Heart right ventricle (tissue), 16 donors: ENCODE measurements around the gene RBFOX2. TPM values are rescaled to one million over a fixed set of nuclear protein-coding genes. Genes with fewer than 3 reads are reported as not detected.

ENCODE experiments used
- ATAC-seq, 8 donors: fragments of 200-7000 bp; cut with Tn5 transposase; one replicate each; pipeline ENCODE4 v1.9.1; 2020; ENCODE audit warnings: mild to moderate bottlenecking in 8 of 8, moderate library complexity in 8 of 8, moderate number of reproducible peaks in 1 of 8
- DNase-seq, 2 donors: peaks; one replicate each; pipeline ENCODE4 v3.0.0-alpha.2; 2020
- H3K27ac ChIP-seq, 10 donors: fragments of 200-600 bp; sonication (generic) in 2 of 10; one replicate each; pipeline versions ENCODE4 v1.5.0 to v1.8.0; 2020 to 2022; ENCODE audit warnings: mild to moderate bottlenecking in 3 of 10
- H3K27me3 ChIP-seq, 7 donors: fragments of 200-600 bp; one replicate each; pipeline ENCODE4 v1.8.0; 2021 to 2022; ENCODE audit warnings: mild to moderate bottlenecking in 2 of 7
- H3K36me3 ChIP-seq, 9 donors: fragments of 200-600 bp; sonication (generic) in 1 of 9; one replicate each; pipeline versions ENCODE4 v1.5.0 to v1.8.0; 2020 to 2022; ENCODE audit warnings: mild to moderate bottlenecking in 2 of 9
- H3K4me1 ChIP-seq, 9 donors: fragments of 200-600 bp; sonication (generic) in 1 of 9; one replicate each; pipeline versions ENCODE4 v1.5.0 to v1.8.0; 2020 to 2022; ENCODE audit warnings: mild to moderate bottlenecking in 4 of 9
- H3K4me3 ChIP-seq, 10 donors: fragments of 200-600 bp; sonication (generic) in 2 of 10; one replicate each; pipeline versions ENCODE4 v1.5.0 to v1.8.0; 2020 to 2022; ENCODE audit warnings: mild to moderate bottlenecking in 7 of 10, moderate library complexity in 2 of 10
- H3K9me3 ChIP-seq, 11 donors: fragments of 200-600 bp in 10 of 11; sonication (generic) in 2 of 11; one replicate each; pipeline versions ENCODE4 v1.5.0 to v1.8.0; 2013 to 2022; ENCODE audit warnings: mild to moderate bottlenecking in 2 of 11, control low read depth in 1 of 11, moderate library complexity in 1 of 11
- CTCF ChIP-seq, 9 donors: fragments of 200-600 bp; sonication (generic) in 2 of 9; IDR thresholded peaks; one replicate each; pipeline versions ENCODE4 v1.5.0 to v1.8.0; 2021 to 2022; ENCODE audit warnings: antibody characterized with exemption in 9 of 9, mild to moderate bottlenecking in 5 of 9, moderate library complexity in 1 of 9
- WGBS, 2 donors: extraction: QIAGEN DNeasy Blood & Tissue Kit; methylation state at CpG; one replicate each; pipeline ENCODE4 v1.1.7; 2013; ENCODE audit warnings: inconsistent platforms in 1 of 2; 5-methylcytosine and 5-hydroxymethylcytosine counted together
- intact Hi-C, 10 donors: fragments of 100-400 bp; cut with DNase I; formaldehyde crosslinking; loops; one replicate each; pipeline versions ENCODE4 v1.11.1 to v1.14.2; 2022
- polyA plus RNA-seq, 2 donors: library from polyadenylated mRNA; stranded (reverse); fragments of 200-250 nt; gene quantifications; one replicate each; pipeline ENCODE4 v1.2.3, GENCODE V29; 2013
- total RNA-seq, 10 donors: library from RNA; stranded (reverse); fragmentation: NEBNext Ultra II Directional in 3 of 10; extraction: Animal tissue kit (Norgen Biotek cat#: 25700) in 3 of 10; gene quantifications; one replicate each; pipeline versions ENCODE4 v1.2.1 to v1.2.4, GENCODE V29; 2021 to 2023
- donor health status: Arrhythmogenic right ventricular cardiomyopathy.
- donor health status: ischemic (EF 13 %, LVEDD 7.1; RV severe dilation, severe dysfunction).
- donor health status: healthy with polysubstance abuse.
- donor health status: DM: no; HTN: yes; CAD: no.
- donor health status: DM: no; HTN: no; CAD: no.
- donor health status: ischemic (EF 25% LVEDD 6.9; RV normal size, moderate dysfunction).
- donor health status: ischemic (EF 25% LVEDD 5.7; RV mildly dilated, moderate dysfunction).
- donor health status: healthy.
- donor health status: DM: yes; HTN: yes; CAD: no.
- donor health status: Ischemic cardiomyopathy.
- donor health status: ischemic (EF 35%, LVEDD 5.7; RV mildly dilated, moderate dysfunction).
- donor health status: nonischemic (EF 11% LVEDD 7.7; RV severe dilation, severe dysfunction).
- donor health status: DM: yes; HTN: yes; CAD: no.
- donor health status: PGD.
- donor health status: ischemic (EF 29% LVEDD 5.4; RV normal size, mild dysfunction).
- donor health status: nonischemic (EF 23%, LVEDD 6.1; RV moderate dilation, normal function).

RBFOX2 gene
- total and polyA plus RNA-seq, 12 donors, result 18.0 to 105 (median 90.4) TPM

GRCh38 chr22:36068776-36069344, 40.2 kb upstream of the RBFOX2 start:
- intact Hi-C loops, result loop anchor here in 6 of 10 donors (5.0 to 10.0 kb wide), 6 partner anchors 42 to 442 kb away; partner anchors contain the start of gene RBFOX2 (in 1 of the 6)

GRCh38 chr22:36067235-36067558, 38.6 kb upstream of the RBFOX2 start:
- H3K4me3 ChIP-seq, result no peak overlapping the region
- no peak overlapping the region for H3K27ac ChIP-seq
- intact Hi-C loops, result loop anchor here (2.0 to 10.0 kb wide), 9 partner anchors 40 to 440 kb away; partner anchors contain the start of gene RBFOX2 (in 1 of the 10)
- H3K9me3 ChIP-seq, result no peaks in the 10 kb centered on the region
- ATAC-seq, result no peak
- no peak for DNase-seq
- H3K36me3 ChIP-seq, result no peaks in the 10 kb centered on the region
- no peak for TF ChIP-seq CTCF (IDR thresholded peaks at IDR 0.05)
- no peaks in the 10 kb centered on the region for H3K27me3 ChIP-seq
- H3K4me1 ChIP-seq, result peaks cover 0 to 19% (median 7%) of the 10 kb centered on the region in 9 donors

More at GRCh38 chr22:36068776-36069344, 40.2 kb upstream of the RBFOX2 start:
- no peaks in the 10 kb centered on the region for H3K36me3 ChIP-seq
- no peak overlapping the region for H3K27ac ChIP-seq
- no peaks in the 10 kb centered on the region for H3K9me3 ChIP-seq
- no peaks in the 10 kb centered on the region for H3K27me3 ChIP-seq
- no peak overlapping the region for H3K4me3 ChIP-seq
- peaks cover 0 to 19% (median 7%) of the 10 kb centered on the region in 9 donors for H3K4me1 ChIP-seq
- WGBS, 2 donors, result 79 to 80% methylated on average over 6 of the region's 6 CpGs
- no peak for ATAC-seq
- DNase-seq, result no peak
- TF ChIP-seq CTCF (IDR thresholded peaks at IDR 0.05), result no peak

GRCh38 chr22:36065775-36066544, 37.3 kb upstream of the RBFOX2 start:
- ATAC-seq, result peak; percentile 88 to 96 (median 95)
- no peaks in the 10 kb centered on the region for H3K9me3 ChIP-seq
- peak overlapping the region; percentile 30 to 73 (median 57) for H3K4me3 ChIP-seq
- TF ChIP-seq CTCF (IDR thresholded peaks at IDR 0.05), result peak; percentile 99 to 100 (median 100)
- H3K27ac ChIP-seq, result peak overlapping the region; percentile 66 to 93 (median 86)
- intact Hi-C loops, result loop anchor here (1.0 to 10.0 kb wide), 13 partner anchors 34 to 439 kb away; partner anchors contain the start of gene RBFOX2 (in 1 of the 10)
- peak; percentile 87 to 92 for DNase-seq
- H3K36me3 ChIP-seq, result no peaks in the 10 kb centered on the region
- WGBS, 2 donors, result 3% methylated on average over 54 of the region's 54 CpGs
- no peaks in the 10 kb centered on the region for H3K27me3 ChIP-seq
- peaks cover 0 to 19% (median 7%) of the 10 kb centered on the region in 9 donors for H3K4me1 ChIP-seq

- H3K4me1 ChIP-seq, result peaks cover 0 to 19% (median 7%) of the 10 kb centered on the region in 9 donors
- peak in 6 of 8 donors; percentile 57 to 69 (median 67) for ATAC-seq
- DNase-seq, result no peak
- H3K27me3 ChIP-seq, result no peaks in the 10 kb centered on the region
- H3K9me3 ChIP-seq, result no peaks in the 10 kb centered on the region
- intact Hi-C loops, result loop anchor here in 9 of 10 donors (1.0 to 10.0 kb wide), 9 partner anchors 36 to 438 kb away; partner anchors contain the start of gene RBFOX2 (in 1 of the 9)
- H3K4me3 ChIP-seq, result peak overlapping the region; percentile 30 to 73 (median 57)
- WGBS, 2 donors, result 5 to 7% methylated on average over 5 of the region's 5 CpGs
- H3K36me3 ChIP-seq, result no peaks in the 10 kb centered on the region
- no peak for TF ChIP-seq CTCF (IDR thresholded peaks at IDR 0.05)
- peak overlapping the region; percentile 66 to 93 (median 86) for H3K27ac ChIP-seq
These were observed 36.8 kb upstream of the RBFOX2 start for GRCh38 chr22:36065462-36065774.
